ENCODE data around the gene TBC1D22A.
"Not testable (repeated sequence)": the region's sequence is repeated elsewhere in the genome, so short reads cannot be mapped to it uniquely, and the experiment has no call there.

The TBC1D22A gene

DNA sequence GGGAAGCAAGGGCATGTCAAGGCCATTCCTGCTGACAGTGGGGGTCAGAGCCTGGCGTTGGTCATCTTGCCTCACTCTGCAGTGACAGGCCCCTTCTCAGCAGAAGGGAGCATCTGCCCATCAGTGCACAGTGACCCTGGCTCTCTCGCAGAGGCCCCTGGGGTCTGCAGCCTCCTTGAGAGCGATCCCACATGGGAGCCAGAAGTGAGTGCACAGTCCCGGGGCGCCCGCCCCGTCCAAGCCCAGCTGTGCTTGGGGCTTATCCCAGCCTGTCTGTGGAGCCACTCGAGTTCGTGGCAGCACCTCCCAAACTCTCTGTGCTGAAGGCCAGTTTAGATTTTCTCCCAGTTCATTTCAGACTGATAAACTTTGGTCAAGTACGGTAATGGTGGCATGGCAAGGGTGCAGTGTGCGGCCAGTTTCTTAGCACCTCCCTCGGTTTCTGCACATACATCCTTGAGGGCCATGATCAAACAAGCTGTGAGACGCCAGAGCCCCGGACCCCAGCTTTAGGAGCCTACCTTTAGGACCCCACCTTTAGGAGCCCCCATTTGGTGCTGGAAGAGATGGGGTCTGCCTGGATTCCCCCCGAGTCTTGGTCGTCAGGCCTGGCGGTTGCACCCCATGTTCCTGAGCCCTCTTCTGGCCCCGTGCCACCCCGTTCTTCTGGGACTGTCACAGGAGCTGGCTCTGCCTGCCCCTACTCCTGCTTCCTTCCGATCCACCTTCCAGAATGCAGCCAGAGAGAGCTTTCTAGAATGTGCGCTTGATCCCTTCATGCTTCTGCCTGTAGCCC is 369.4 kb downstream of the TBC1D22A start:
- no peak for DNase-seq

- no peak for DNase-seq
Observed at GRCh38 chr22:47132428-47132825, 370.0 kb downstream of the TBC1D22A start.

- DNase-seq = no peak
Observed at GRCh38 chr22:47133061-47133969, 370.9 kb downstream of the TBC1D22A start.

DNA sequence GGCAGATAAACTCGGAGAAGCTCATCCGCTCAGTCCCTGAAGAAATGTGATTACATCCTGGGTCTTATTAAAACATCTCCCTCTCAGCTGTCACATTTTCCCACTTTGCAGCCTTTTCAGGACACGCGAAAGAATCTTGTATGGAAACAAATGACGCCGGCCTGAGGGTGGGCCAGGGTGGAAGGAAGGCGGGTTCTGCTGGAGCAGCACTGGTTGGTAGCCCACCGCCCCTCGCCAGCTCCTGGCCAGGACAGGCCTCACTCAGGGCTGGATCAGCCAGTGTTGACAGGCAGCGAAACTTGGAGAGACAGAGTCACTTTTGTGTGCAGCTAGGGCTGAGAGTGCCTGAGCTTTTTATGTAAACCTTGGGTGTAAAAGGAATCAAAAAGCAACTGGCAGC is 371.8 kb downstream of the TBC1D22A start:
- DNase-seq = no peak

GRCh38 chr22:47135338-47135737 is 372.9 kb downstream of the TBC1D22A start:
- no peak for DNase-seq

- no peak for DNase-seq
Observed at GRCh38 chr22:47136050-47136449, 373.6 kb downstream of the TBC1D22A start.

DNA sequence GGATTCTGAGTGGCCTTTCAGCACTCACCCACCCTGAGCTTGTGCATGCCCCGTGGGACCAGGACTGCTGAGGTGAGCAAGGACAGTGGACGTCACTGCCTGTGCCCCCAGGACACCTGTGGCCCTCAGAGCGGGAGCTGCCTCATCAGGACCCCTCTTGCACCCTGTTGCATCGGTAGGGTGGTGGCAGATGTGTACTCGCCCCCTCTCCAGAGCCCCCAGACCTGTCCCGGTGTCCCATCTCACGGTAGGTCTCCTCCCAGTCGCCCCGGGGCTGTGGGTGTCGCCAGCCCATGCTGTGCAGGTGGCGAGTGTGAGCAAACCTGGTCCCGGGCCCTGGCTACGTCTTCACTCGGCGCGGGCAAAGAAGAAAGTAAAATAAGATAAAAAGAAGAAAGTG is 374.2 kb downstream of the TBC1D22A start:
- no peak for DNase-seq

- no peak for DNase-seq
Observed at GRCh38 chr22:47139013-47139789, 376.8 kb downstream of the TBC1D22A start.

DNA sequence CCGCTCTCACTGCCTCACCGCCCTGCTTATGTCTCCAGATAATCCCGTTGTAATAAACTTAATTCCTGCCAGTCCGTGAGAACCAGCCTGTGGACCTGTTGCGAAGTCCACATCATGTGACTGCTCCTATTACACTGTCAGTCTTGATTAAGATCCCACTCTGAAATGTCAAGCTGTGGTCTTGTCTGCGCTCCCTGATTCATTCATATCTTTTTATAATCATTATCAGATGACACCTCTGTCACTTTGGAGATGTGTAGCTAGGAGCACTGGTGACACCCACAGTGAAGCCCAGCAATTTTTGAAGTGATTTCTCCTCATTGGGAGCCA is 377.3 kb downstream of the TBC1D22A start:
- no peak for DNase-seq

DNA sequence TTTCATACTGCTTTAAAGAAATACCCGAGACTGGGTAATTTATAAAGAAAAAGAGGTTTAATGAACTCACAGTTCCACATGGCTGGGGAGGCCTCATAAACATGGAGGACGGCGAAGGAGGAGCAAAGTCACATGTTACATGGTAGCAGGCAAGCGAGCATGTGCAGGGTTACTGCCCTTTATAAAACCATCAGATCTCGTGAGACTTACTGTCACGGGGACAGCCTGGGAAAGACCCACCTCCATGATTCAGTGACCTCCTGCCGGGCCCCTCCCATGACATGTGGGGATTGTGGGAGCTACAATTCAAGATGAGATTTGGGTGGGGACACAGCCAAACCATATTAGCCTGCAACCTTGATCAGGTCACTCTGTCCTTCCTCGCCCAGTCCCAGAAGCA is 378.5 kb downstream of the TBC1D22A start:
- not testable (repeated sequence) for DNase-seq

GRCh38 chr22:47142427-47143046 is 380.1 kb downstream of the TBC1D22A start:
- DNase-seq = no peak

DNA sequence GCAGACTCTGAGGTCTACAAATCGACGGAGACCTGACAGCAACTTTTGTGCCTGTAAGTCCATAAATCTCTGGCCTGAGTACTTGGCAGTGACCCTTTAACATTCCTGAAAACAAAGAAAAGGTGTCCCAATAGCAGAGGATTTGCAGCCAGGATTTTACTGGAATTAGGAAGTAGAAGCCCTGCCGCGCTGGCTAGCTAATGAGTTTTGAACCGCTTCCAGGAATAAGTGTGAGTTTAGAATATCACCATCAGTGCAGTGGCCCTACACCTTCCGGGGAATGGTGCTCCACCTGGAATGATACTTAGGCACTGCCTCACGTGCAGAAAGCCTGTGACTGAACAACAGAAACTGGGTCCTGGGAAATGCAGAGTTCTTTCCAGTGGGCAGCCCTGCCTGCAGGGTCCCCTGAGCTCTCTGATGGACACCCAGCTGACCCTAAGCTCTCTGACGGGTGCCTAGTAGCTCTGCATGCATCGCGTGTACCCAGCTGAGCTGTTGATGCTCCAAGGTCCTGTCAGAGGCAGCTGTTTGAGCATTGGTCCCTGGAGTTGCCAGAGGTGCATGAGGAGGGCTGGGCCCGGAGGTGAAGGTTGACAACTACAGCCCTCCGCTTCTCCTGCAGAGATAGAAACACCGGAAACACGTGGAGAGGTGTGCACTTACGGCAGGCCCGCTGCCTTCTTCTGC is 380.9 kb downstream of the TBC1D22A start:
- DNase-seq = no peak

- DNase-seq = no peak
Observed at GRCh38 chr22:47144076-47144765, 381.8 kb downstream of the TBC1D22A start.

DNA sequence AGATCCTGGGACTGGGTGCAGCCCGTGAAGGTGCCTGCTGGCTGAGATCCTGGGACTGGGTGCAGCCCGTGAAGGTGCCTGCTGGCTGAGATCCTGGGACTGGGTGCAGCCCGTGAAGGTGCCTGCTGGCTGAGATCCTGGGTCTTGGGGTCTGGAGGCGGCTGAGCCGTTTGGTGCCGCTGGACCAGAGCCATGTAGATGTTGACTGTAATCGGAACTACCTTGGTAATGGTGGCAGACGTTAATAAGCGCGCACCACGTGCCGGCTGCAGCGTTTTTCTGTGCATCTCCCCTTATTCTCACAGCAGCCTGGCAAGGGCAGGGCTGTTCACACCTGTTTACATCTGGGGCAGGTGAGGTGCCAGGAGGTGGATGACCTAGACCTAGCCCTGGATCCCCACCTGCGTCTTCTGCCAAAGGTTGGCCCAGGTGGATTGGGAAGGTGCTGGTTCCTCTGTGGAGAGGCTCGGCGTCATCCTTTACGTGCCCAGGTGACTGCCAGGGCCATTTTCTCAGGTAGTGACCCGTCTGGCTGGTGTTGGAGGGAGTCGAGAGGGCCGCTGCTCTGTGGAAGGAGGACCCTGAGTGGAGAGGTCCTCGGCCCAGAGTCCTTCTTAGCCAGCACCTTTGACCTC is 382.5 kb downstream of the TBC1D22A start:
- no peak for DNase-seq

DNA sequence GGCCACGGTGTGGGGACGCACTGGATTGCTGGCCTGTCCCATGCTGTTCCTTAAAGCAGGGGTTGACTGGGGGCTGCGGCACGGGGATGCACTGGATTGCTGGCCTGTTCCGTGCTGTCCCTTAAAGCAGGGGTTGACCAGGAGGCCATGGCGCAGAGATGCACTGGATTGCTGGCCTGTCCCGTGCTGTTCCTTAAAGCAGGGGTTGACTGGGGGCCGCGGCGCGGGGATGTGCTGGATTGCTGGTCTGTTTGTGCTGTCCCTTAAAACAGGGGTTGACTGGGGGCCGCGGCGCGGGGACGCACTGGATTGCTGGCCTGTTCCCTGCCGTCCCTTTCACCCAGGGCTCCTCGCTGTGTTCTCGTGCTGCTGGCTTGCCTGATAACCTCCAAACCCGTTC is 383.4 kb downstream of the TBC1D22A start:
- DNase-seq = no peak

DNA sequence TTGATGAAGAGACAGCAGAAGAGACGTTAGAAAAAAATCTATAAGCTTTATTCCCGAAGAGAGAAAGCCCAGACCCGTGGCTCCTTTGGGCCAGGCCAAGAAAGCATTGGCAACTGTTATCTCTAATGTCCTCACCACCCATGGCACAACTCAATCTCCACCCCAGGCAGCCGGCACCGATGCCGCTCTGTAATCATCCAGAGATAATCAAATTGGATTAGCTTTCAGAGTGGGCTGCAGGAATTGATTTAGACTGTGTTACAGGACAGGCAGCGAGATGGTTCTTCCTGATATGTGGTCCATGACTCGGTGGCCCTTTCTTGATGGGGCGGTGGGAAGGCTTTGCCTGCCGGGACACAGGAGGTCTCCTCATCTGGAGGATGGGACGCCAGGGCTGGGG is 383.9 kb downstream of the TBC1D22A start:
- no peak for DNase-seq

DNA sequence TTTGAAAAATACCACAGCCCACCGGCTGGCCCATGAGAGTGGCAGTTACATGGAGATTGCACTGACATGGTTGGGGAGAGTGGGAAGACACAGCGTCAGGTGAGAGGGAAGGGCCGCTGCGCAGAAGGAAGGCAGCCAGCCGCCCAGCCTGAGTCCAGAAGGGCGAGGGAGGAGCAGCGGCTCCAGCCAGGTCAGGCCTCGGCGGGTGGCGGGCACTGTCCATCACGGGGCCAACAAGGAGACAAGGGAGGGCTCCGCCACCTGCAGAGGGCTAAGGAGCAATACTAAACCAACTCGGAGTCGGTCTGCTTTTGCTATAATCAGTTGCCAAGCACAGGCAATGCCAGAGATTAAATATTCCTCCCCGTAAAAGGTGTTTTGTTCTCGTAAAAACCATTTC is 384.5 kb downstream of the TBC1D22A start:
- DNase-seq = no peak

- DNase-seq = no peak
Observed at GRCh38 chr22:47147572-47147971, 385.1 kb downstream of the TBC1D22A start.

DNA sequence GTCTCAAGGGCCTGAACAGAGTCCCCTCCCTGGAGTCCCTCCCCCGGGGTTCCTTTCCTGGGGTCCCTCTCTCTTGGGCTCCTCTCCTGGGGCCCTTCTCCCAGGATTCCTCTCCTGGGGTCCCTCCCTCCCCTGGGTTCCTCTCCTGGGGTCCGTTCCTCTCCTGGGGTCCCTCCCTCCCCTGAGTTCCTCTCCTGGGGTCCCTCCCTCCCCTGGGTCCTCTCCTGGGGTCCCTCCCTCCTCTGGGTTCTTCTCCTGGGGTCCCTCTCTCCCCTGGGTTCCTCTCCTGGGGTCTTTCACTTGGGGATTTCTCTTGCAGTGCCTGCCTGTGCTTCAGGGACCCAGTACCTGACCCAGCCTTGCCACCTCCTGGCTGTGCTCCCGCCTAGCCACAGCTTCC is 386.1 kb downstream of the TBC1D22A start:
- DNase-seq = no peak

- DNase-seq = no peak
Observed at GRCh38 chr22:47148956-47149728, 386.7 kb downstream of the TBC1D22A start.
